H1 (cell line): Measurements from ENCODE around the gene THUMPD2. TPM values are rescaled to one million over a fixed set of nuclear protein-coding genes. Genes with fewer than 3 reads are reported as not detected.
A peak's percentile ranks its signal among the peaks of the same experiment; 100 is the strongest.

Source experiments
- ASH2L ChIP-seq: fragments of 200-600, 300-600 bp; sonication (generic); IDR thresholded peaks from one replicate; pipeline ENCODE4 v1.7.1; 2017; ENCODE audit warnings: low read length
- BACH1 ChIP-seq: IDR thresholded peaks from 2 replicates; pipeline ENCODE4 v1.6.1; 2012; ENCODE audit warnings: low read length, improper control_type of control experiment
- CBX5 ChIP-seq: fragments of 300-800, 300-1000 bp; sonication (generic); IDR thresholded peaks from 2 replicates; pipeline ENCODE4 v1.7.1; 2016; ENCODE audit warnings: antibody characterized with exemption, low read length, low read depth
- E2F6 ChIP-seq: IDR thresholded peaks from 2 replicates; pipeline ENCODE4 v1.6.1; 2012; ENCODE audit warnings: inconsistent platforms
- EGR1 ChIP-seq: IDR thresholded peaks from 2 replicates; pipeline ENCODE4 v1.6.1; 2011; ENCODE audit warnings: low read depth, low read length, borderline replicate concordance
- HDAC6 ChIP-seq: IDR thresholded peaks from one replicate; pipeline ENCODE4 v1.7.1; 2012; ENCODE audit warnings: low read depth, mild to moderate bottlenecking, inconsistent platforms, low read length, moderate library complexity
- KDM1A ChIP-seq: fragments of 200-600, 300-600 bp; sonication (generic); IDR thresholded peaks from 2 replicates; pipeline ENCODE4 v1.7.1; 2016; ENCODE audit warnings: mild to moderate bottlenecking, low read length, borderline replicate concordance
- POLR2A ChIP-seq, 2 experiments: IDR thresholded peaks; 1 replicate in 1 of 2; 2 replicates in 1 of 2; pipeline ENCODE4 v1.6.1; 2011; ENCODE audit warnings: low read depth in 2 of 2, low read length in 2 of 2, mild to moderate bottlenecking in 2 of 2; ENCODE audit errors: control extremely low read depth in 1 of 2
- POLR2AphosphoS5 ChIP-seq: IDR thresholded peaks from 2 replicates; pipeline ENCODE4 v1.6.1; 2011; ENCODE audit warnings: low read depth, low read length
- RFX5 ChIP-seq: IDR thresholded peaks from 2 replicates; pipeline ENCODE4 v1.6.1; 2011; ENCODE audit warnings: low read depth, low read length, improper control_type of control experiment, borderline replicate concordance
- YY1 ChIP-seq: IDR thresholded peaks from 2 replicates; pipeline ENCODE4 v1.6.1; 2011; ENCODE audit warnings: low read depth, mild to moderate bottlenecking, low read length
- ZNF274 ChIP-seq: IDR thresholded peaks from 2 replicates; pipeline ENCODE4 v1.7.0; 2012; ENCODE audit warnings: low read length, borderline replicate concordance; ENCODE audit errors: extremely low read depth
- polyA plus RNA-seq, 7 experiments: library from polyadenylated mRNA; depleted of rRNA in 3 of 7; stranded (reverse) in 5 of 7; unstranded in 2 of 7; fragments of >200 nt in 5 of 7; fragments of 200-250 nt in 2 of 7; gene quantifications; 1 replicate in 5 of 7; 2 replicates in 1 of 7; 4 replicates in 1 of 7; pipeline versions ENCODE4 v1.2.1 to v1.2.3, GENCODE V29; 2011 to 2013; ENCODE audit warnings: missing spikeins in 2 of 7, mixed read lengths in 2 of 7
- total RNA-seq: library from RNA; stranded (reverse); fragmentation: NEBNext Ultra II Directional; extraction: Animal tissue kit (Norgen Biotek cat#: 25700); gene quantifications from 2 replicates; pipeline ENCODE4 v1.2.1, GENCODE V29; 2021

The THUMPD2 gene
- total and polyA plus RNA-seq, 2 of the 8 experiments (the other 6 are each of a cell fraction or from before 2014, with no cell fraction given) = 8.6 to 17.0 TPM

- TF ChIP-seq YY1 (peak; percentile 91), EGR1 (no peak), POLR2A (IDR thresholded peaks at IDR 0.05; ENCODE audit: control extremely low read depth in 1 of 2, low read depth in 2 of 2, low read length in 2 of 2) (peak; percentile 93 to 96), BACH1 (peak; percentile 32; the same call in 1 of the 2 replicates), RFX5 (no peak), POLR2AphosphoS5 (peak; percentile 88), ZNF274 (no peak), E2F6 (peak; percentile 93), HDAC6 (no peak), CBX5 (no peak), ASH2L (peak; percentile 99), KDM1A (no peak)
- TF ChIP-seq, all 59 proteins: peak for 19
Observed at GRCh38 chr2:39778775-39779340, at the start of gene THUMPD2 (continued).
